Gastroesophageal sphincter (tissue), 3 donors: ENCODE measurements around the gene SEC22B.
"Not testable (repeated sequence)": the region's sequence is repeated elsewhere in the genome, so short reads cannot be mapped to it uniquely, and the experiment has no call there.

Source experiments
- CTCF ChIP-seq, 4 experiments: fragments of 200-600 bp in 2 of 4; fragments of 450-650 bp in 2 of 4; sonication (generic) in 1 of 4; IDR thresholded peaks; one replicate each; pipeline ENCODE4 v1.5.1; 2017 to 2019; ENCODE audit warnings: antibody characterized with exemption in 4 of 4, mild to moderate bottlenecking in 2 of 4, moderate library complexity in 2 of 4
- POLR2A ChIP-seq, 2 donors: fragments of 450-650 bp; IDR thresholded peaks; one replicate each; pipeline ENCODE4 v1.6.1; 2017; ENCODE audit warnings: antibody characterized with exemption in 2 of 2, mild to moderate bottlenecking in 2 of 2, moderate library complexity in 1 of 2
- POLR2AphosphoS5 ChIP-seq: sonication (generic); formaldehyde crosslinking; IDR thresholded peaks from one replicate; pipeline ENCODE4 v1.6.1; 2017; ENCODE audit warnings: antibody characterized with exemption

DNA sequence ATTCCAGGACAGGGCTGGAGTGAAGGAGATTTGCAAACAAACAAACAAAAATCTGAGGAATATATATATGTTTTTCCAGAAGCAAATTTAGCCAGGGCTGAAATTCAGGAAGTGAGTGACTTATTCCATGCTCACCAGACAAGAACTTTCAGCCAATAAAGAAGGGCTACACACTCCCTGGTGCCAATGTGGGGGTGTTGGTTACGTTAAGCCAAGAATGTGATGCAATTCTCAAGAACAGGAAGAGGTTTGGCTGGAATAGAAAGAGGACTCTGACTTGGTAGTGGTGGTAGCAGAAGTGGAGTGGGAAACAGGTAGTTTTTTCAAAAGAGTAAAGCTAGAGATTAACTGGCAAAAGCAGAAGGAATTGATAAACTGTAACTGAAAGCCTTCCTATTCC is 31.7 kb downstream of the SEC22B start:
- not testable (repeated sequence) for TF ChIP-seq CTCF (IDR thresholded peaks at IDR 0.05); POLR2AphosphoS5; POLR2A (IDR thresholded peaks at IDR 0.05)
